Activated effector memory CD4-positive, alpha-beta T cell treated with anti-CD3 and anti-CD28 coated beads, Interleukin-2, amount 50 U/mL, for 16 hours (primary cell): ENCODE results near the gene DSG1.
"Not testable (repeated sequence)": the region's sequence is repeated elsewhere in the genome, so short reads cannot be mapped to it uniquely, and the experiment has no call there.

Experiments used
- DNase-seq: peaks from one replicate; pipeline ENCODE4 v3.0.0-alpha.2; 2020

Gene DSG1

GRCh38 chr18:31353336-31353735 is 35.4 kb downstream of the DSG1 start:
- DNase-seq = not testable (repeated sequence)

- no peak for DNase-seq
These were observed 37.0 kb downstream of the DSG1 start for GRCh38 chr18:31354990-31355389.

GRCh38 chr18:31356025-31356424 is 38.1 kb downstream of the DSG1 start:
- no peak for DNase-seq

- DNase-seq = no peak
These were observed 46.2 kb downstream of the DSG1 start for GRCh38 chr18:31364190-31364589.

- DNase-seq = no peak
These were observed 51.5 kb downstream of the DSG1 start for GRCh38 chr18:31369478-31369877.

GRCh38 chr18:31371989-31372388 is 54.0 kb downstream of the DSG1 start:
- no peak for DNase-seq

- DNase-seq = no peak
These were observed 55.7 kb downstream of the DSG1 start for GRCh38 chr18:31373641-31374040.

GRCh38 chr18:31376477-31376876 is 58.5 kb downstream of the DSG1 start, which contains the start of gene DSG4:
Gene DSG4, plus strand, starts transcription at chr18:31376777. Its CDS starts 135 bp downstream, at chr18:31376912.
- no peak for DNase-seq

GRCh38 chr18:31380912-31381311 is 63.0 kb downstream of the DSG1 start:
- DNase-seq = no peak

- no peak for DNase-seq
These were observed 64.1 kb downstream of the DSG1 start for GRCh38 chr18:31382107-31382506.

GRCh38 chr18:31386741-31387140 is 68.8 kb downstream of the DSG1 start:
- DNase-seq = no peak

- DNase-seq = no peak
These were observed 75.3 kb downstream of the DSG1 start for GRCh38 chr18:31393286-31393685.

- no peak for DNase-seq
These were observed 79.0 kb downstream of the DSG1 start for GRCh38 chr18:31396796-31397612.

GRCh38 chr18:31398191-31398590 is 80.2 kb downstream of the DSG1 start:
- DNase-seq = no peak

GRCh38 chr18:31399306-31400032 is 81.5 kb downstream of the DSG1 start:
- no peak for DNase-seq

- no peak for DNase-seq
These were observed 83.4 kb downstream of the DSG1 start for GRCh38 chr18:31401156-31402025.

GRCh38 chr18:31402026-31402373 is 84.0 kb downstream of the DSG1 start:
- no peak for DNase-seq

GRCh38 chr18:31403409-31403808 is 85.4 kb downstream of the DSG1 start:
- no peak for DNase-seq
